HCT116 (cell line): ENCODE measurements around the gene KRT6C. TPM values are rescaled to one million over a fixed set of nuclear protein-coding genes. Genes with fewer than 3 reads are reported as not detected.

Experiments used
- ATAC-seq: fragments of 200-7000 bp; cut with Tn5 transposase; 2 replicates; pipeline ENCODE4 v1.9.1; 2020; ENCODE audit warnings: mild to moderate bottlenecking, moderate library complexity
- BruUV-seq: library from RNA; stranded (reverse); fragments of 400-500 nt; replicated peaks from 2 replicates; lab custom pipeline; 2021; lab: Mats Ljungman, UMichigan
- CTCF ChIA-PET: fragments of 300-600 bp; sonication (Branson Sonifier 250); formaldehyde crosslinking; loops from one replicate; lab custom pipeline; 2021; ENCODE audit warnings: antibody characterized with exemption; lab: Charles Lee
- POLR2A ChIA-PET: fragments of 300-600, 350-600 bp; sonication (Branson Sonifier 250); formaldehyde crosslinking; loops from one replicate; lab custom pipeline; 2021; ENCODE audit warnings: antibody characterized with exemption; lab: Charles Lee
- RAD21 ChIA-PET, 2 experiments: fragments of 300-600 bp; sonication (Branson Sonifier 250); formaldehyde crosslinking; loops; one replicate each; lab custom pipeline; 2023; ENCODE audit warnings: low total read pairs in 2 of 2; ENCODE audit not compliant: uncharacterized antibody in 2 of 2, unreplicated experiment in 2 of 2, low non-redundant PET in 1 of 2; lab: Charles Lee
- DNase-seq: peaks from one replicate; pipeline ENCODE4 v3.0.0-alpha.2; 2010; ENCODE audit warnings: low read depth, low spot score
- H2AFZ ChIP-seq: fragments of 200-600 bp; shearing (Covaris generic), sonication (generic); 2 replicates; pipeline ENCODE4 v1.6.1; 2017; ENCODE audit warnings: low read depth, mixed run types, mixed read lengths, antibody characterized with exemption, low read length; ENCODE audit not compliant: poor library complexity, severe bottlenecking
- H3K27ac ChIP-seq: 2 replicates; pipeline ENCODE4 v1.5.1; 2012; ENCODE audit warnings: low read depth, low read length
- H3K27me3 ChIP-seq: fragments of 200-600 bp; sonication (generic); 2 replicates; pipeline ENCODE4 v1.6.1; 2016; ENCODE audit warnings: mixed run types, low read length, mixed read lengths; ENCODE audit not compliant: insufficient read depth
- H3K36me3 ChIP-seq, 2 experiments: fragments of 200-500 bp in 1 of 2; fragments of 200-600 bp in 1 of 2; sonication (Bioruptor generic) in 1 of 2; sonication (generic) in 1 of 2; 2 replicates each; pipeline versions ENCODE4 v1.5.1 to v1.6.1; 2014 to 2016; ENCODE audit warnings: low read length in 2 of 2, inconsistent platforms in 1 of 2, mixed read lengths in 1 of 2, mixed run types in 1 of 2; ENCODE audit not compliant: insufficient read depth in 2 of 2, control insufficient read depth in 1 of 2
- H3K4me1 ChIP-seq, 2 experiments: fragments of 200-600 bp in 1 of 2; sonication (generic) in 1 of 2; 2 replicates each; pipeline versions ENCODE4 v1.5.1 to v1.6.1; 2012 to 2017; ENCODE audit warnings: low read length in 2 of 2, inconsistent platforms in 1 of 2, mild to moderate bottlenecking in 1 of 2, mixed read lengths in 1 of 2, mixed run types in 1 of 2, moderate library complexity in 1 of 2; ENCODE audit not compliant: insufficient read depth in 2 of 2, control insufficient read depth in 1 of 2
- H3K4me2 ChIP-seq: fragments of 200-600 bp; sonication (generic); 2 replicates; pipeline ENCODE4 v1.6.1; 2017; ENCODE audit warnings: mixed run types, low read length, mixed read lengths
- H3K4me3 ChIP-seq, 2 experiments: fragments of 200-600 bp in 1 of 2; sonication (generic) in 1 of 2; replicated peaks in 1 of 2; 2 replicates each; pipeline ENCODE4 v1.5.1; 2011 to 2016; ENCODE audit warnings: low read length in 2 of 2, control low read depth in 1 of 2, low read depth in 1 of 2, mild to moderate bottlenecking in 1 of 2, mixed read lengths in 1 of 2, mixed run types in 1 of 2
- H3K79me2 ChIP-seq: fragments of 200-600 bp; sonication (generic); 2 replicates; pipeline ENCODE4 v1.6.1; 2017; ENCODE audit warnings: mild to moderate bottlenecking, mixed run types, low read length, moderate library complexity, mixed read lengths; ENCODE audit not compliant: insufficient read depth
- H3K9ac ChIP-seq: fragments of 200-600 bp; sonication (generic); 2 replicates; pipeline ENCODE4 v1.6.1; 2016; ENCODE audit warnings: low read length, mixed read lengths
- H3K9me2 ChIP-seq: fragments of 200-600 bp; sonication (generic), shearing (Covaris generic); 2 replicates; pipeline ENCODE4 v1.6.1; 2017; ENCODE audit warnings: mixed run types, mild to moderate bottlenecking, moderate library complexity; ENCODE audit not compliant: insufficient read depth
- H3K9me3 ChIP-seq, 2 experiments: fragments of 200-500 bp in 1 of 2; fragments of 200-600 bp in 1 of 2; sonication (Bioruptor generic) in 1 of 2; sonication (generic) in 1 of 2; 2 replicates each; pipeline ENCODE4 v1.6.1; 2014 to 2017; ENCODE audit warnings: low read length in 2 of 2, mixed read lengths in 2 of 2, inconsistent platforms in 1 of 2, low read depth in 1 of 2, mild to moderate bottlenecking in 1 of 2, mixed run types in 1 of 2, moderate library complexity in 1 of 2; ENCODE audit not compliant: control insufficient read depth in 1 of 2, insufficient read depth in 1 of 2
- H4K20me1 ChIP-seq: fragments of 200-600 bp; sonication (generic), shearing (Covaris generic); 2 replicates; pipeline ENCODE4 v1.6.1; 2017; ENCODE audit warnings: mixed run types, mild to moderate bottlenecking, moderate library complexity; ENCODE audit not compliant: insufficient read depth
- CBX3 ChIP-seq: IDR thresholded peaks from 2 replicates; pipeline ENCODE4 v1.6.1; 2012; ENCODE audit warnings: low read depth
- CEBPB ChIP-seq: IDR thresholded peaks from 2 replicates; pipeline ENCODE4 v1.6.1; 2012; ENCODE audit warnings: low read depth
- EGR1 ChIP-seq: IDR thresholded peaks from 2 replicates; pipeline ENCODE4 v1.6.1; 2012; ENCODE audit warnings: low read depth
- ELF1 ChIP-seq: IDR thresholded peaks from 2 replicates; pipeline ENCODE4 v1.6.1; 2012; ENCODE audit warnings: low read depth, borderline replicate concordance
- EZH2 ChIP-seq: fragments of 200-600 bp; sonication (generic); IDR thresholded peaks from 2 replicates; pipeline ENCODE4 v1.6.1; 2017; ENCODE audit warnings: antibody characterized with exemption, mixed run types
- EZH2phosphoT487 ChIP-seq: fragments of 200-600 bp; IDR thresholded peaks from 2 replicates; pipeline ENCODE4 v1.6.1; 2018; ENCODE audit warnings: antibody characterized with exemption, borderline replicate concordance
- JUND ChIP-seq: IDR thresholded peaks from 2 replicates; pipeline ENCODE4 v1.6.1; 2012
- POLR2A ChIP-seq: IDR thresholded peaks from 2 replicates; pipeline ENCODE4 v1.7.0; 2011; ENCODE audit warnings: borderline replicate concordance; ENCODE audit not compliant: insufficient read depth, insufficient read length; ENCODE audit errors: extremely low read depth
- POLR2AphosphoS5 ChIP-seq: IDR thresholded peaks from 2 replicates; pipeline ENCODE4 v1.6.1; 2011; ENCODE audit warnings: mild to moderate bottlenecking, low read depth, low read length, moderate library complexity
- SP1 ChIP-seq: IDR thresholded peaks from 2 replicates; pipeline ENCODE4 v1.6.1; 2012; ENCODE audit warnings: low read depth
- SRF ChIP-seq: IDR thresholded peaks from 2 replicates; pipeline ENCODE4 v1.6.1; 2012; ENCODE audit warnings: low read depth
- YY1 ChIP-seq: IDR thresholded peaks from 2 replicates; pipeline ENCODE4 v1.6.1; 2011; ENCODE audit warnings: low read length, low read depth, moderate library complexity, mild to moderate bottlenecking; ENCODE audit not compliant: insufficient replicate concordance; ENCODE audit errors: extremely low read depth
- ZFX ChIP-seq: fragments of 450-650 bp; IDR thresholded peaks from 2 replicates; pipeline ENCODE4 v1.6.1; 2017
- ZNF274 ChIP-seq: fragments of 200-500 bp; sonication (Bioruptor generic); IDR thresholded peaks from 2 replicates; pipeline ENCODE4 v1.6.1; 2014; ENCODE audit warnings: mild to moderate bottlenecking, low read depth, low read length, inconsistent platforms
- intact Hi-C: fragments of 100-400 bp; cut with micrococcal nuclease; formaldehyde crosslinking; loops from 2 replicates; pipeline ENCODE4 v1.10.0; 2022
- total RNA-seq: library from RNA; stranded (reverse); gene quantifications from one replicate; pipeline ENCODE4 v1.2.1, GENCODE V29; 2021; ENCODE audit not compliant: unreplicated experiment
- TF ChIP-seq, protein P1 (sequence below): IDR thresholded peaks from 2 replicates; pipeline ENCODE4 v1.6.1; 2012
- TF ChIP-seq, protein P2 (sequence below), 3 experiments: fragments of 200-600 bp in 1 of 3; sonication (generic) in 1 of 3; IDR thresholded peaks in 2 of 3; conservative IDR thresholded peaks in 1 of 3; 2 replicates each; pipeline ENCODE4 v1.5.1; 2012 to 2017; ENCODE audit warnings: low read depth in 2 of 3, low read length in 2 of 3, antibody characterized with exemption in 1 of 3, borderline replicate concordance in 1 of 3, control low read depth in 1 of 3, mild to moderate bottlenecking in 1 of 3, mixed read lengths in 1 of 3, mixed run types in 1 of 3, moderate library complexity in 1 of 3; ENCODE audit not compliant: insufficient read depth in 1 of 3
- TF ChIP-seq, protein P3 (sequence below): IDR thresholded peaks from 2 replicates; pipeline ENCODE4 v1.6.1; 2011; ENCODE audit warnings: mild to moderate bottlenecking, low read length, moderate library complexity; ENCODE audit not compliant: insufficient replicate concordance; ENCODE audit errors: extremely low read depth
- TF ChIP-seq, protein P4 (sequence below): IDR thresholded peaks from 2 replicates; pipeline ENCODE4 v1.6.1; 2012; ENCODE audit warnings: low read depth

The KRT6C gene
- total RNA-seq, 1 experiment from 2014 or later = not detected

DNA sequence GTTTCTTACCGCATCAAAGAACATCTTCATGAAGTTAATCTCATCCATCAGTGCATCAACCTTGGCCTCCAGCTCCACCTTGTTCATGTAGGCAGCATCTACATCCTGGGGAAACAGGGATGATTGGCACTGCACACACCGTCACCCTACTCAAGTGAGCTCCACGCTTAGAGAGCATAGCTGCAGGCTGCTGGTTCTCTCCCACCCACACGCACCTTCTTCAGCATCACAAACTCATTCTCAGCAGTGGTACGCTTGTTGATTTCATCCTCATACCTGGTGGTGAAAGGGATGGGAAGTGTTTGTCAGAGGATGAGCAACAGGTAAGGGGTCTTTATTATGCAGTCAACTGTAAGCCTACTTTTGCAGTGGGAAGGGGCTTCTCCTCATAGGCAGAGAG lies 44.3 kb upstream of the KRT6C start:
- H3K9ac ChIP-seq = no peak overlapping the region
- no peak overlapping the region for H3K4me2 ChIP-seq
- H3K27ac ChIP-seq = no peak overlapping the region
- no peaks in the 10 kb centered on the region for H4K20me1 ChIP-seq
- no peaks in the 10 kb centered on the region for H3K36me3 ChIP-seq
- no peaks in the 10 kb centered on the region for H3K27me3 ChIP-seq
- peaks cover 23 to 41% of the 10 kb centered on the region in 2 experiments for H3K4me1 ChIP-seq
- ATAC-seq (no peak), DNase-seq (no peak)
- H2AFZ ChIP-seq = no peak overlapping the region
- TF ChIP-seq POLR2A (no peak), EZH2 (no peak), POLR2AphosphoS5 (no peak), ELF1 (no peak), CBX3 (no peak), ZFX (no peak), JUND (no peak), EGR1 (no peak), YY1 (no peak), SRF (no peak), SP1 (no peak), CEBPB (no peak), ZNF274 (no peak), EZH2phosphoT487 (no peak)
- TF ChIP-seq, protein P1, sequence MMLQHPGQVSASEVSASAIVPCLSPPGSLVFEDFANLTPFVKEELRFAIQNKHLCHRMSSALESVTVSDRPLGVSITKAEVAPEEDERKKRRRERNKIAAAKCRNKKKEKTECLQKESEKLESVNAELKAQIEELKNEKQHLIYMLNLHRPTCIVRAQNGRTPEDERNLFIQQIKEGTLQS = no peak
- TF ChIP-seq, protein P2, sequence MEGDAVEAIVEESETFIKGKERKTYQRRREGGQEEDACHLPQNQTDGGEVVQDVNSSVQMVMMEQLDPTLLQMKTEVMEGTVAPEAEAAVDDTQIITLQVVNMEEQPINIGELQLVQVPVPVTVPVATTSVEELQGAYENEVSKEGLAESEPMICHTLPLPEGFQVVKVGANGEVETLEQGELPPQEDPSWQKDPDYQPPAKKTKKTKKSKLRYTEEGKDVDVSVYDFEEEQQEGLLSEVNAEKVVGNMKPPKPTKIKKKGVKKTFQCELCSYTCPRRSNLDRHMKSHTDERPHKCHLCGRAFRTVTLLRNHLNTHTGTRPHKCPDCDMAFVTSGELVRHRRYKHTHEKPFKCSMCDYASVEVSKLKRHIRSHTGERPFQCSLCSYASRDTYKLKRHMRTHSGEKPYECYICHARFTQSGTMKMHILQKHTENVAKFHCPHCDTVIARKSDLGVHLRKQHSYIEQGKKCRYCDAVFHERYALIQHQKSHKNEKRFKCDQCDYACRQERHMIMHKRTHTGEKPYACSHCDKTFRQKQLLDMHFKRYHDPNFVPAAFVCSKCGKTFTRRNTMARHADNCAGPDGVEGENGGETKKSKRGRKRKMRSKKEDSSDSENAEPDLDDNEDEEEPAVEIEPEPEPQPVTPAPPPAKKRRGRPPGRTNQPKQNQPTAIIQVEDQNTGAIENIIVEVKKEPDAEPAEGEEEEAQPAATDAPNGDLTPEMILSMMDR (IDR thresholded peaks at IDR 0.05 in 2 of 3, conservative IDR thresholded peaks at IDR 0.05 in 1 of 3; ENCODE audit: borderline replicate concordance in 1 of 3, insufficient read depth in 1 of 3, low read depth in 2 of 3, low read length in 2 of 3) = no peak
- TF ChIP-seq, protein P3, sequence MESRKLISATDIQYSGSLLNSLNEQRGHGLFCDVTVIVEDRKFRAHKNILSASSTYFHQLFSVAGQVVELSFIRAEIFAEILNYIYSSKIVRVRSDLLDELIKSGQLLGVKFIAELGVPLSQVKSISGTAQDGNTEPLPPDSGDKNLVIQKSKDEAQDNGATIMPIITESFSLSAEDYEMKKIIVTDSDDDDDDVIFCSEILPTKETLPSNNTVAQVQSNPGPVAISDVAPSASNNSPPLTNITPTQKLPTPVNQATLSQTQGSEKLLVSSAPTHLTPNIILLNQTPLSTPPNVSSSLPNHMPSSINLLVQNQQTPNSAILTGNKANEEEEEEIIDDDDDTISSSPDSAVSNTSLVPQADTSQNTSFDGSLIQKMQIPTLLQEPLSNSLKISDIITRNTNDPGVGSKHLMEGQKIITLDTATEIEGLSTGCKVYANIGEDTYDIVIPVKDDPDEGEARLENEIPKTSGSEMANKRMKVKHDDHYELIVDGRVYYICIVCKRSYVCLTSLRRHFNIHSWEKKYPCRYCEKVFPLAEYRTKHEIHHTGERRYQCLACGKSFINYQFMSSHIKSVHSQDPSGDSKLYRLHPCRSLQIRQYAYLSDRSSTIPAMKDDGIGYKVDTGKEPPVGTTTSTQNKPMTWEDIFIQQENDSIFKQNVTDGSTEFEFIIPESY = no peak
- TF ChIP-seq, protein P4, sequence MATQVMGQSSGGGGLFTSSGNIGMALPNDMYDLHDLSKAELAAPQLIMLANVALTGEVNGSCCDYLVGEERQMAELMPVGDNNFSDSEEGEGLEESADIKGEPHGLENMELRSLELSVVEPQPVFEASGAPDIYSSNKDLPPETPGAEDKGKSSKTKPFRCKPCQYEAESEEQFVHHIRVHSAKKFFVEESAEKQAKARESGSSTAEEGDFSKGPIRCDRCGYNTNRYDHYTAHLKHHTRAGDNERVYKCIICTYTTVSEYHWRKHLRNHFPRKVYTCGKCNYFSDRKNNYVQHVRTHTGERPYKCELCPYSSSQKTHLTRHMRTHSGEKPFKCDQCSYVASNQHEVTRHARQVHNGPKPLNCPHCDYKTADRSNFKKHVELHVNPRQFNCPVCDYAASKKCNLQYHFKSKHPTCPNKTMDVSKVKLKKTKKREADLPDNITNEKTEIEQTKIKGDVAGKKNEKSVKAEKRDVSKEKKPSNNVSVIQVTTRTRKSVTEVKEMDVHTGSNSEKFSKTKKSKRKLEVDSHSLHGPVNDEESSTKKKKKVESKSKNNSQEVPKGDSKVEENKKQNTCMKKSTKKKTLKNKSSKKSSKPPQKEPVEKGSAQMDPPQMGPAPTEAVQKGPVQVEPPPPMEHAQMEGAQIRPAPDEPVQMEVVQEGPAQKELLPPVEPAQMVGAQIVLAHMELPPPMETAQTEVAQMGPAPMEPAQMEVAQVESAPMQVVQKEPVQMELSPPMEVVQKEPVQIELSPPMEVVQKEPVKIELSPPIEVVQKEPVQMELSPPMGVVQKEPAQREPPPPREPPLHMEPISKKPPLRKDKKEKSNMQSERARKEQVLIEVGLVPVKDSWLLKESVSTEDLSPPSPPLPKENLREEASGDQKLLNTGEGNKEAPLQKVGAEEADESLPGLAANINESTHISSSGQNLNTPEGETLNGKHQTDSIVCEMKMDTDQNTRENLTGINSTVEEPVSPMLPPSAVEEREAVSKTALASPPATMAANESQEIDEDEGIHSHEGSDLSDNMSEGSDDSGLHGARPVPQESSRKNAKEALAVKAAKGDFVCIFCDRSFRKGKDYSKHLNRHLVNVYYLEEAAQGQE = no peak
- no peak overlapping the region for H3K4me3 ChIP-seq
- ChIA-PET POLR2A (no interaction called here), RAD21 (no interaction called here), CTCF (no interaction called here)
- intact Hi-C loops = no loop called here
- no TSS peak for BruUV-seq
- no peaks in the 10 kb centered on the region for H3K79me2 ChIP-seq
- H3K9me3 ChIP-seq = no peaks in the 10 kb centered on the region
- no peaks in the 10 kb centered on the region for H3K9me2 ChIP-seq
